IMR-90 (cell line): ENCODE measurements around the gene FEZF2. TPM values are rescaled to one million over a fixed set of nuclear protein-coding genes. Genes with fewer than 3 reads are reported as not detected.

ENCODE experiments used
- ATAC-seq: fragments of 200-7000 bp; cut with Tn5 transposase; 2 replicates; pipeline ENCODE4 v1.9.1; 2020; ENCODE audit warnings: low read depth, mild to moderate bottlenecking, moderate library complexity
- BruUV-seq: library from RNA; stranded (reverse); fragments of 400-500 nt; replicated peaks from 2 replicates; lab custom pipeline; 2021; lab: Mats Ljungman, UMichigan
- CTCF ChIA-PET: fragments of 300-600 bp; formaldehyde crosslinking; extraction: SDS; loops from one replicate; lab custom pipeline; 2021; ENCODE audit warnings: antibody characterized with exemption; lab: Yijun Ruan, JAX
- POLR2A ChIA-PET: fragments of 300-600 bp; sonication (Branson Sonifier 250); formaldehyde crosslinking; loops from one replicate; lab custom pipeline; 2022; ENCODE audit warnings: antibody characterized with exemption; ENCODE audit not compliant: unreplicated experiment; lab: Charles Lee
- DNase-seq: peaks from one replicate; pipeline ENCODE4 v3.0.0; 2013
- H2AFZ ChIP-seq: replicated peaks from 2 replicates; pipeline ENCODE3; 2013; ENCODE audit warnings: low read length, mild to moderate bottlenecking; ENCODE audit not compliant: poor library complexity
- H2AK5ac ChIP-seq: 2 replicates; pipeline ENCODE4 v1.6.1; 2013; ENCODE audit warnings: low read depth, low read length, inconsistent platforms
- H2AK9ac ChIP-seq: replicated peaks from 2 replicates; pipeline ENCODE3; 2013; ENCODE audit warnings: mild to moderate bottlenecking, low read depth, low read length, moderate library complexity; ENCODE audit not compliant: poor library complexity
- H2BK120ac ChIP-seq: 2 replicates; pipeline ENCODE4 v1.6.1; 2013; ENCODE audit warnings: low read depth, low read length, inconsistent platforms
- H2BK15ac ChIP-seq: 3 replicates; pipeline ENCODE4 v1.6.1; 2013; ENCODE audit warnings: low read depth, low read length, inconsistent platforms
- H2BK20ac ChIP-seq: 2 replicates; pipeline ENCODE4 v1.6.1; 2013; ENCODE audit warnings: low read depth, mild to moderate bottlenecking, inconsistent platforms, low read length, moderate library complexity
- H2BK5ac ChIP-seq: 2 replicates; pipeline ENCODE4 v1.6.1; 2013; ENCODE audit warnings: mild to moderate bottlenecking, low read depth, low read length, inconsistent platforms; ENCODE audit not compliant: poor library complexity, severe bottlenecking
- H3K14ac ChIP-seq: replicated peaks from 2 replicates; pipeline ENCODE4 v1.6.1; 2013; ENCODE audit warnings: low read depth, low read length, inconsistent platforms
- H3K18ac ChIP-seq: 2 replicates; pipeline ENCODE4 v1.6.1; 2013; ENCODE audit warnings: low read depth, low read length, control low read depth
- H3K23ac ChIP-seq: 2 replicates; pipeline ENCODE4 v1.6.1; 2013; ENCODE audit warnings: low read depth, low read length, inconsistent platforms
- H3K27ac ChIP-seq: 2 replicates; pipeline ENCODE4 v1.5.1; 2013; ENCODE audit warnings: mild to moderate bottlenecking, control low read depth, low read length; ENCODE audit not compliant: insufficient read depth
- H3K27me3 ChIP-seq: 2 replicates; pipeline ENCODE4 v1.6.1; 2013; ENCODE audit warnings: low read length; ENCODE audit not compliant: control insufficient read depth, insufficient read depth
- H3K36me3 ChIP-seq: 2 replicates; pipeline ENCODE4 v1.6.1; 2013; ENCODE audit warnings: low read length, mixed read lengths; ENCODE audit not compliant: control insufficient read depth, insufficient read depth
- H3K4ac ChIP-seq: 2 replicates; pipeline ENCODE4 v1.6.1; 2013; ENCODE audit warnings: low read depth, low read length, inconsistent platforms
- H3K4me1 ChIP-seq: 2 replicates; pipeline ENCODE4 v1.6.1; 2013; ENCODE audit warnings: low read length, mixed read lengths; ENCODE audit not compliant: control insufficient read depth, insufficient read depth
- H3K4me2 ChIP-seq: 2 replicates; pipeline ENCODE4 v1.6.1; 2013; ENCODE audit warnings: low read depth, mild to moderate bottlenecking, control low read depth, low read length, moderate library complexity
- H3K4me3 ChIP-seq: 2 replicates; pipeline ENCODE4 v1.5.1; 2013; ENCODE audit warnings: low read depth, mild to moderate bottlenecking, control low read depth, low read length, moderate library complexity; ENCODE audit not compliant: insufficient read depth
- H3K56ac ChIP-seq: 2 replicates; pipeline ENCODE4 v1.6.1; 2013; ENCODE audit warnings: low read length, inconsistent platforms; ENCODE audit not compliant: insufficient read depth; ENCODE audit errors: extremely low read depth
- H3K79me1 ChIP-seq, 2 experiments: 2 replicates each; pipeline ENCODE4 v1.6.1; 2013; ENCODE audit warnings: low read length in 2 of 2, inconsistent platforms in 1 of 2, low read depth in 1 of 2
- H3K9ac ChIP-seq: 2 replicates; pipeline ENCODE4 v1.6.1; 2013; ENCODE audit warnings: low read depth, low read length, control low read depth
- H3K9me1 ChIP-seq: 2 replicates; pipeline ENCODE4 v1.6.1; 2013; ENCODE audit warnings: low read length, inconsistent platforms; ENCODE audit not compliant: insufficient read depth
- H3K9me3 ChIP-seq: 2 replicates; pipeline ENCODE4 v1.6.1; 2013; ENCODE audit warnings: low read length; ENCODE audit not compliant: control insufficient read depth, insufficient read depth
- H4K20me1 ChIP-seq: 2 replicates; pipeline ENCODE4 v1.6.1; 2013; ENCODE audit warnings: low read length, inconsistent platforms; ENCODE audit not compliant: insufficient read depth
- H4K5ac ChIP-seq: 2 replicates; pipeline ENCODE4 v1.6.1; 2013; ENCODE audit warnings: mild to moderate bottlenecking, low read depth, low read length, control low read depth
- H4K8ac ChIP-seq, 2 experiments: 2 replicates each; pipeline ENCODE4 v1.6.1; 2013; ENCODE audit warnings: low read depth in 2 of 2, low read length in 2 of 2, control low read depth in 1 of 2, inconsistent platforms in 1 of 2
- H4K91ac ChIP-seq: 2 replicates; pipeline ENCODE4 v1.6.1; 2013; ENCODE audit warnings: low read depth, low read length, inconsistent platforms; ENCODE audit not compliant: insufficient read depth
- CHD1 ChIP-seq: IDR thresholded peaks from 2 replicates; pipeline ENCODE4 v1.6.1; 2012; ENCODE audit warnings: low read depth, low read length, improper control_type of control experiment
- SMC3 ChIP-seq: fragments of 150-350 bp; IDR thresholded peaks from 2 replicates; pipeline ENCODE4 v1.6.1; 2016; ENCODE audit warnings: low read depth, mild to moderate bottlenecking, antibody characterized with exemption, low read length, moderate library complexity
- dilution Hi-C: fragments of 300-500 bp; cut with HindIII; formaldehyde crosslinking; loops from one replicate; pipeline ENCODE4 v1.14.3; 2018; ENCODE audit warnings: low sequenced_read_pairs; ENCODE audit not compliant: unreplicated experiment
- in situ Hi-C: fragments of 300-500 bp; cut with MboI; formaldehyde crosslinking; loops from 3 replicates; pipeline ENCODE4 v1.14.3; 2019; ENCODE audit warnings: low sequenced_read_pairs, inconsistent platforms, mixed read lengths
- intact Hi-C: fragments of 100-400 bp; cut with micrococcal nuclease; formaldehyde crosslinking; loops from 2 replicates; pipeline ENCODE4 v1.10.0; 2022
- polyA plus RNA-seq, 3 experiments: library from polyadenylated mRNA; depleted of rRNA; stranded (reverse); fragments of >200 nt; gene quantifications; 2 replicates each; pipeline ENCODE4 v1.2.3, GENCODE V29; 2012; ENCODE audit warnings: low replicate concordance in 1 of 3
- total RNA-seq: library from RNA; depleted of rRNA; stranded (reverse); fragments of >200 nt; gene quantifications from 2 replicates; pipeline ENCODE4 v1.2.3, GENCODE V29; 2012
- TF ChIP-seq, protein P1 (sequence below): fragments of 150-350 bp; IDR thresholded peaks from 2 replicates; pipeline ENCODE4 v1.6.1; 2017; ENCODE audit warnings: mild to moderate bottlenecking, antibody characterized with exemption, low read length, low read depth

FEZF2 gene
- total and polyA plus RNA-seq, 2 of the 4 experiments (the other 2 are of a cell fraction) = not detected

GRCh38 chr3:62364191-62364590 is 9.2 kb downstream of the FEZF2 start:
- Histone ChIP-seq H3K4me1 (no peaks in the 10 kb centered on the region), H3K14ac (no peak overlapping the region), H3K27me3 (peaks cover 37% of the 10 kb centered on the region), H4K20me1 (no peaks in the 10 kb centered on the region), H3K36me3 (no peaks in the 10 kb centered on the region), H2AK5ac (no peak overlapping the region), H4K91ac (no peak overlapping the region), H3K18ac (no peak overlapping the region), H3K79me1 (no peaks in the 10 kb centered on the region), H2AK9ac (no peak overlapping the region), H3K27ac (no peak overlapping the region), H2BK5ac (no peak overlapping the region), H3K23ac (no peak overlapping the region), H3K4ac (no peak overlapping the region), H3K9me3 (peaks cover 5% of the 10 kb centered on the region; the same call in 1 of the 2 replicates), H4K5ac (no peak overlapping the region), H2BK20ac (no peak overlapping the region), H3K4me3 (no peak overlapping the region), H4K8ac (no peak overlapping the region), H3K56ac (no peak overlapping the region), H2BK15ac (no peak overlapping the region), H3K4me2 (no peak overlapping the region), H3K9me1 (no peaks in the 10 kb centered on the region), H2AFZ (no peak overlapping the region), H2BK120ac (no peak overlapping the region), H3K9ac (no peak overlapping the region)
- in situ Hi-C loops = no loop called here
- ChIA-PET CTCF (no interaction called here), POLR2A (no interaction called here)
- intact Hi-C loops = no loop called here
- no peak for TF ChIP-seq SMC3
- TF ChIP-seq CHD1 = no peak
- TF ChIP-seq, protein P1, sequence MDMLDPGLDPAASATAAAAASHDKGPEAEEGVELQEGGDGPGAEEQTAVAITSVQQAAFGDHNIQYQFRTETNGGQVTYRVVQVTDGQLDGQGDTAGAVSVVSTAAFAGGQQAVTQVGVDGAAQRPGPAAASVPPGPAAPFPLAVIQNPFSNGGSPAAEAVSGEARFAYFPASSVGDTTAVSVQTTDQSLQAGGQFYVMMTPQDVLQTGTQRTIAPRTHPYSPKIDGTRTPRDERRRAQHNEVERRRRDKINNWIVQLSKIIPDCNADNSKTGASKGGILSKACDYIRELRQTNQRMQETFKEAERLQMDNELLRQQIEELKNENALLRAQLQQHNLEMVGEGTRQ = no peak
- no peak for ATAC-seq
- dilution Hi-C loops = no loop called here
- no peak for DNase-seq
- no TSS peak for BruUV-seq
